DOHH2 (cell line): ENCODE data around the gene GP1BB.

ENCODE experiments used
- H3F3A ChIP-seq: fragments of 200-600 bp; sonication (generic), shearing (Covaris generic); 2 replicates; pipeline ENCODE4 v1.6.0; 2016; ENCODE audit warnings: antibody characterized with exemption, mild to moderate bottlenecking; ENCODE audit not compliant: control insufficient read depth, insufficient read depth
- H3K27ac ChIP-seq: fragments of 200-600 bp; sonication (generic); 2 replicates; pipeline ENCODE4 v1.5.1; 2014; ENCODE audit warnings: low read depth, mild to moderate bottlenecking, low read length, moderate library complexity
- H3K27me3 ChIP-seq: fragments of 200-600 bp; sonication (generic); 2 replicates; pipeline ENCODE4 v1.6.1; 2014; ENCODE audit warnings: mild to moderate bottlenecking, low read length, mixed read lengths; ENCODE audit not compliant: control insufficient read depth
- H3K36me3 ChIP-seq: fragments of 200-600 bp; sonication (generic); 2 replicates; pipeline ENCODE4 v1.6.1; 2014; ENCODE audit warnings: mild to moderate bottlenecking, low read length, moderate library complexity, mixed read lengths; ENCODE audit not compliant: control insufficient read depth
- H3K4me1 ChIP-seq: fragments of 200-600 bp; sonication (generic); 2 replicates; pipeline ENCODE4 v1.6.1; 2014; ENCODE audit warnings: mild to moderate bottlenecking, low read length, mixed read lengths; ENCODE audit not compliant: control insufficient read depth
- H3K4me2 ChIP-seq: fragments of 200-600 bp; sonication (generic); 2 replicates; pipeline ENCODE4 v1.6.0; 2014; ENCODE audit warnings: mild to moderate bottlenecking, low read length, moderate library complexity
- H3K4me3 ChIP-seq: fragments of 200-600 bp; sonication (generic); 2 replicates; pipeline ENCODE4 v1.5.1; 2014; ENCODE audit warnings: mild to moderate bottlenecking, low read length, mixed read lengths
- H3K79me2 ChIP-seq: fragments of 200-600 bp; sonication (generic); 2 replicates; pipeline ENCODE4 v1.6.1; 2014; ENCODE audit warnings: mild to moderate bottlenecking, low read length, mixed read lengths; ENCODE audit not compliant: control insufficient read depth
- H3K9me2 ChIP-seq: fragments of 200-600 bp; sonication (generic); replicated peaks from 2 replicates; pipeline ENCODE4 v1.6.1; 2014; ENCODE audit warnings: mild to moderate bottlenecking, low read length, mixed read lengths; ENCODE audit not compliant: control insufficient read depth
- H3K9me3 ChIP-seq: fragments of 200-600 bp; sonication (generic); 2 replicates; pipeline ENCODE4 v1.6.1; 2014; ENCODE audit warnings: antibody characterized with exemption, low read length, mixed read lengths; ENCODE audit not compliant: control insufficient read depth, insufficient read depth
- H4K20me1 ChIP-seq: fragments of 200-600 bp; sonication (generic); 2 replicates; pipeline ENCODE4 v1.6.0; 2014; ENCODE audit warnings: low read depth, mild to moderate bottlenecking, antibody characterized with exemption, low read length, moderate library complexity; ENCODE audit not compliant: control insufficient read depth, insufficient read depth
- EZH2phosphoT487 ChIP-seq: fragments of 200-600 bp; sonication (generic); IDR thresholded peaks from 2 replicates; pipeline ENCODE4 v1.6.1; 2017; ENCODE audit warnings: borderline replicate concordance, mild to moderate bottlenecking, antibody characterized with exemption, low read length, moderate library complexity, mixed read lengths
- TF ChIP-seq, protein P1 (sequence below): fragments of 200-600 bp; sonication (generic); IDR thresholded peaks from one replicate; pipeline ENCODE4 v1.5.1; 2014; ENCODE audit warnings: antibody characterized with exemption, mild to moderate bottlenecking, low read depth, low read length; ENCODE audit not compliant: poor library complexity, severe bottlenecking

The GP1BB gene

DNA sequence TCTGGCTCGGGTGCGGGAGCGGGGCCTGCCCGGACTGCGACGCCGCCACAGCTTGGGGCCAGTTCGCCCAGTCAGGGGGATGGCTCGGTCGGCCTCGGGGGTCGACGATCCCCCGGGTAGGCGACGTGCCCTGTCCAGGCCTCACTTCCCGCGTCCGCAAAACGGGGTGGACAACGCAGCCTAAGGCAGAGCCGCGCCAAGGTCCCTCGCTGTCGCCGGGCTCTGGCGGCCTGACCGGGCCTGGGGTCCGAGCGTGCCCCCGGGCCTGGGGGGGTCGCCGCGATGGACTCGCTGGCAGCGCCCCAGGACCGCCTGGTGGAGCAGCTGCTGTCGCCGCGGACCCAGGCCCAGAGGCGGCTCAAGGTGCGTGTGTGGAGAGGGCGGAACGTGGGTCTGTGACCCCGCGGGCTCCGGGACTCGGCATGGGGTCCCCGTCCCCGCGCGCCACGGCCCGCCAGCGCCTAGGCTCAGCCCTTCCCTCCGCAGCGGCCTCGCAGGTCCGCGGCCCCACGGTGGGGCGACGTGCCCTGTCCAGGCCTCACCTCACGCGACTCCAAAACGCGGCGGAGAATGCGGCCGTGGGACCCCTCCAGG lies 4.8 kb upstream of the GP1BB start:
- no peak overlapping the region for H3K27ac ChIP-seq
- peaks cover 22% of the 10 kb centered on the region for H3K27me3 ChIP-seq
- H4K20me1 ChIP-seq = no peaks in the 10 kb centered on the region
- peaks cover 8% of the 10 kb centered on the region for H3K4me1 ChIP-seq
- no peaks in the 10 kb centered on the region for H3K36me3 ChIP-seq
- H3K9me3 ChIP-seq = no peaks in the 10 kb centered on the region
- H3F3A ChIP-seq = no peaks in the 10 kb centered on the region
- H3K4me3 ChIP-seq = peak overlapping the region; percentile 70
- no peaks in the 10 kb centered on the region for H3K79me2 ChIP-seq
- H3K4me2 ChIP-seq = peak overlapping the region; percentile 61
- TF ChIP-seq, protein P1, sequence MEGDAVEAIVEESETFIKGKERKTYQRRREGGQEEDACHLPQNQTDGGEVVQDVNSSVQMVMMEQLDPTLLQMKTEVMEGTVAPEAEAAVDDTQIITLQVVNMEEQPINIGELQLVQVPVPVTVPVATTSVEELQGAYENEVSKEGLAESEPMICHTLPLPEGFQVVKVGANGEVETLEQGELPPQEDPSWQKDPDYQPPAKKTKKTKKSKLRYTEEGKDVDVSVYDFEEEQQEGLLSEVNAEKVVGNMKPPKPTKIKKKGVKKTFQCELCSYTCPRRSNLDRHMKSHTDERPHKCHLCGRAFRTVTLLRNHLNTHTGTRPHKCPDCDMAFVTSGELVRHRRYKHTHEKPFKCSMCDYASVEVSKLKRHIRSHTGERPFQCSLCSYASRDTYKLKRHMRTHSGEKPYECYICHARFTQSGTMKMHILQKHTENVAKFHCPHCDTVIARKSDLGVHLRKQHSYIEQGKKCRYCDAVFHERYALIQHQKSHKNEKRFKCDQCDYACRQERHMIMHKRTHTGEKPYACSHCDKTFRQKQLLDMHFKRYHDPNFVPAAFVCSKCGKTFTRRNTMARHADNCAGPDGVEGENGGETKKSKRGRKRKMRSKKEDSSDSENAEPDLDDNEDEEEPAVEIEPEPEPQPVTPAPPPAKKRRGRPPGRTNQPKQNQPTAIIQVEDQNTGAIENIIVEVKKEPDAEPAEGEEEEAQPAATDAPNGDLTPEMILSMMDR = no peak
- no peak for TF ChIP-seq EZH2phosphoT487
- H3K9me2 ChIP-seq = no peaks in the 10 kb centered on the region

DNA sequence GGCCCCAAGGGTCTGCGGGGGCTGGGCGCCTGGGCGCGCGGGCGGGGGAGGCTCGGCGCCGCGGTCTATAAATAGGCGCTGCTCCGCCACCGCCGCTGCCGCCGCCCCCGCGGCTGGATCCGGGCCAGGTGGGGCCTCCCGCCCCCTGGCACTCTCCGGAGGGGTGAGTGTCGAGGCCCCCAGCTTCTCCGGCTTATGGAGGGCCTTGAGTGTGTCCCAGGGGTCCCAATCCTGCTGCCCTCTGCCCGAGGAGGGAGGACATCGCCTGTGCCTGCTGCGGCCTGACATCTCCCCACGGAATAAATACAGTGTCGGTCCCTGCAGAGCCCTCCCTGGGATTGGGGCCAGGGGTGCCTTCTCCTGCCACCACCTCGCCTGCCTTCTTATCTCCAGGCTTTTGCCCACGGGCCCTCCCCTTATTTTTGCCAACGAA lies 4.3 kb upstream of the GP1BB start:
- Histone ChIP-seq H3K79me2 (no peaks in the 10 kb centered on the region), H3K9me2 (no peaks in the 10 kb centered on the region), H3F3A (no peaks in the 10 kb centered on the region), H3K36me3 (no peaks in the 10 kb centered on the region), H3K9me3 (no peaks in the 10 kb centered on the region), H3K27ac (no peak overlapping the region), H3K4me2 (peak overlapping the region; percentile 61), H4K20me1 (no peaks in the 10 kb centered on the region), H3K27me3 (peaks cover 22% of the 10 kb centered on the region), H3K4me1 (peaks cover 8% of the 10 kb centered on the region), H3K4me3 (no peak overlapping the region)
- TF ChIP-seq EZH2phosphoT487 = no peak
- TF ChIP-seq, protein P1 = no peak

DNA sequence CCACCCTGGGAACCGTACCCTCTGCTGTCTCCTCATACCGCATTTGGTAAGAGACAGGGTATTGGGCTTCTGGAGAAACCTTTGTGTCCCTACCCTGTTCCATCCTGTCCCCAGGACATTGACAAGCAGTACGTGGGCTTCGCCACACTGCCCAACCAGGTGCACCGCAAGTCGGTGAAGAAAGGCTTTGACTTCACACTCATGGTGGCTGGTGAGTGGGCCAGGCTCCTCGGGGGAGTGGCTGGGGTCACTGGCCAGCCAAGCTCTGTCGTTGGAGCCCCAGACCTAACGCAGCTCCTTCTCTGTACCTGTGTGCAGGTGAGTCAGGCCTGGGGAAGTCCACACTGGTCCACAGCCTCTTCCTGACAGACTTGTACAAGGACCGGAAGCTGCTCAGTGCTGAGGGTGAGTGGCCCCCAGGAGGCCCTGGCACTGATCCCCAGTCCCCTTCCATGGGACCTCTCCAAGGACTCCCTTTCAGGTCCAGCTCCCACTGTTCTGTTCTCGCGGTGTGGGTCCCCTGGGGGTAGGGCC lies 3.8 kb upstream of the GP1BB start:
- H3K79me2 ChIP-seq = no peaks in the 10 kb centered on the region
- H3K36me3 ChIP-seq = no peaks in the 10 kb centered on the region
- no peak for TF ChIP-seq EZH2phosphoT487
- TF ChIP-seq, protein P1 = no peak
- H3K9me3 ChIP-seq = no peaks in the 10 kb centered on the region
- peaks cover 25% of the 10 kb centered on the region for H3K27me3 ChIP-seq
- no peak overlapping the region for H3K4me3 ChIP-seq
- no peaks in the 10 kb centered on the region for H4K20me1 ChIP-seq
- peaks cover 8% of the 10 kb centered on the region for H3K4me1 ChIP-seq
- H3K27ac ChIP-seq = no peak overlapping the region
- H3F3A ChIP-seq = no peaks in the 10 kb centered on the region
- H3K4me2 ChIP-seq = no peak overlapping the region
- H3K9me2 ChIP-seq = no peaks in the 10 kb centered on the region
